ENCODE results near the gene APPBP2. TPM values are rescaled to one million over a fixed set of nuclear protein-coding genes. Genes with fewer than 3 reads are reported as not detected.
"Not testable (repeated sequence)": the region's sequence is repeated elsewhere in the genome, so short reads cannot be mapped to it uniquely, and the experiment has no call there.

The APPBP2 gene
- total RNA-seq, 1 experiment from 2014 or later: 23.7 TPM

DNA sequence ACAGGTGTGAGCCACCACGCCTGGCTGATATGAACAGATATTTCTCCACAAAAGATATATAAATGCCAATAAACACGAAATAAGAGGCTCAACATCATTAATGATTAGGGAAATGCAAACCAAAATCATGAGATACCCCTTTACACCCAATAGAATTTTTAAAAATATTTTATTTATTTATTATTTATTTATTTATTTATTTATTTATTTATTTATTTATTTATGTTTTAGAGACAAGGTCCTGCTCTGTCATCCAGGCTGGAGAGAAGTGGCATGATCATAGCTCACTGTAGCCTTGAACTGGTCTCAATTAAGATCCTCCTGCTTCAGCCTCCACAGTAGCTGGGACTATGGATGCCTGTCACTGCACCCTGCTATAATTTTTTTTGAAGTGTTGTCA is 30.8 kb downstream of the APPBP2 start:
- H3K36me3 ChIP-seq: peaks cover 75% of the 10 kb centered on the region
- no peak overlapping the region for H3K4me3 ChIP-seq
- DNase-seq: no peak
- no peak overlapping the region for H3K27ac ChIP-seq
- H3K27me3 ChIP-seq: no peaks in the 10 kb centered on the region
- peaks cover 6% of the 10 kb centered on the region; the same call in 1 of the 2 replicates for H3K9me3 ChIP-seq (replicated peaks)
- H3K4me1 ChIP-seq: no peaks in the 10 kb centered on the region

GRCh38 chr17:60493847-60494321 is 32.2 kb downstream of the APPBP2 start:
- no peak overlapping the region for H3K27ac ChIP-seq
- H3K27me3 ChIP-seq: no peaks in the 10 kb centered on the region
- H3K36me3 ChIP-seq: peaks cover 73% of the 10 kb centered on the region
- H3K4me1 ChIP-seq: no peaks in the 10 kb centered on the region
- peaks cover 6% of the 10 kb centered on the region; the same call in 1 of the 2 replicates for H3K9me3 ChIP-seq (replicated peaks)
- DNase-seq: no peak
- no peak overlapping the region for H3K4me3 ChIP-seq

DNA sequence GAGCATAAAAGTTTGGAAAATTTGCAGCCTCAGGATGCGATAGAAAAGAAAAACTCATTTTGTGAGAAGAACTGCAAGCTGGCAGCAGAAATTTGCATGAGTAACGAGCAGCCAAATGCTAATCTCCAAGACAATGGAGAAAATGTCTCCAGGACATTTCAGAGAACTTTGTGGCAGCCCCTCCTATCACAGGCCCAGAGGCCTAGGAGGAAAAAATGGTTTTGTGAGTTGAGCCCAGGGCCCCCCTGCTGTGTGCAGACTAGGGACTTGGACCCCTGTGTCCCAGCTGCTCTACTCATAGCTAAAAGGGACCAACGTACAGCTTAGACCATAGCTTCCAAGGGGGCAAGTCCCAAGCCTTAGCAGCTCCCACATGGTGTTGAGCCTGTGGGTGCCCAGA is 34.3 kb downstream of the APPBP2 start:
- H3K36me3 ChIP-seq: peaks cover 72% of the 10 kb centered on the region
- DNase-seq: no peak
- H3K9me3 ChIP-seq (replicated peaks): peaks cover 7% of the 10 kb centered on the region; the same call in 1 of the 2 replicates
- no peaks in the 10 kb centered on the region for H3K27me3 ChIP-seq
- no peak overlapping the region for H3K27ac ChIP-seq
- H3K4me3 ChIP-seq: no peak overlapping the region
- no peaks in the 10 kb centered on the region for H3K4me1 ChIP-seq

- H3K36me3 ChIP-seq: peaks cover 62% of the 10 kb centered on the region
- peaks cover 12% of the 10 kb centered on the region for H3K9me3 ChIP-seq (replicated peaks)
- not testable (repeated sequence) for H3K27me3 ChIP-seq, H3K4me3 ChIP-seq, DNase-seq, H3K27ac ChIP-seq, H3K4me1 ChIP-seq
Measured at GRCh38 chr17:60490594-60490993, 35.4 kb downstream of the APPBP2 start.

DNA sequence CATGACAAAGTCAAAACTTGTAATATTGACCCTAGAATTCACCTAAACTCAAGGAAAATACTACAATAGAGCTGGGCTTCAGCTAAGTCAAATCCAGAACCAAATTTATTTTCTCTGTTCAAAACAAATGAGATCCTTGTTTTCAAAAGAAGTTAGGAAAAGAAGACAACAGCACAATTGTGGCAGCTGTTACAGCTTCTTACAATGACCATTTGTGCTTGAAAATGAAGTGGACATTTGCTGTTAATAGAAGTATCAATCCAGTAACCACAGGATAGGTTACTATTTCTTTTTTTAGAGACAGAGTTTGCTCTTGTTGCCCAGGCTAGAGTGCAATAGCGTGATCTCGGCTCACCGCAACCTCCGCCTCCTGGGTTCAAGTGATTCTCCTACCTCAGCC is 44.4 kb downstream of the APPBP2 start:
- no peak overlapping the region for H3K4me3 ChIP-seq
- peaks cover 5% of the 10 kb centered on the region for H3K9me3 ChIP-seq (replicated peaks)
- no peaks in the 10 kb centered on the region for H3K4me1 ChIP-seq
- DNase-seq: peak in 1 of 2 experiments; percentile 21
- H3K27me3 ChIP-seq: no peaks in the 10 kb centered on the region
- H3K27ac ChIP-seq: no peak overlapping the region
- H3K36me3 ChIP-seq: no peaks in the 10 kb centered on the region; the same call in 1 of the 2 replicates

GRCh38 chr17:60473788-60474187 is 52.3 kb downstream of the APPBP2 start:
- DNase-seq: no peak
- H3K36me3 ChIP-seq: peaks cover 13% of the 10 kb centered on the region
- peaks cover 9% of the 10 kb centered on the region for H3K4me1 ChIP-seq
- H3K27ac ChIP-seq: no peak overlapping the region
- no peak overlapping the region for H3K4me3 ChIP-seq
- H3K9me3 ChIP-seq (replicated peaks): no peaks in the 10 kb centered on the region
- H3K27me3 ChIP-seq: no peaks in the 10 kb centered on the region

- Histone ChIP-seq H3K36me3 (peaks cover 22% of the 10 kb centered on the region), H3K4me1 (peaks cover 9% of the 10 kb centered on the region), H3K4me3 (no peak overlapping the region), H3K9me3 (replicated peaks) (no peaks in the 10 kb centered on the region), H3K27ac (no peak overlapping the region), H3K27me3 (no peaks in the 10 kb centered on the region)
- no peak for DNase-seq
Measured at GRCh38 chr17:60472449-60472848, 53.6 kb downstream of the APPBP2 start.

- Histone ChIP-seq H3K27ac (no peak overlapping the region), H3K9me3 (replicated peaks) (no peaks in the 10 kb centered on the region), H3K36me3 (peaks cover 23% of the 10 kb centered on the region), H3K4me3 (no peak overlapping the region), H3K4me1 (peaks cover 9% of the 10 kb centered on the region), H3K27me3 (no peaks in the 10 kb centered on the region)
- DNase-seq: no peak
Measured at GRCh38 chr17:60471451-60471850, 54.6 kb downstream of the APPBP2 start.

- Histone ChIP-seq H3K36me3 (peaks cover 28% of the 10 kb centered on the region), H3K27ac (no peak overlapping the region)
- no peak for DNase-seq
Measured at GRCh38 chr17:60468371-60468770, 57.7 kb downstream of the APPBP2 start.

DNA sequence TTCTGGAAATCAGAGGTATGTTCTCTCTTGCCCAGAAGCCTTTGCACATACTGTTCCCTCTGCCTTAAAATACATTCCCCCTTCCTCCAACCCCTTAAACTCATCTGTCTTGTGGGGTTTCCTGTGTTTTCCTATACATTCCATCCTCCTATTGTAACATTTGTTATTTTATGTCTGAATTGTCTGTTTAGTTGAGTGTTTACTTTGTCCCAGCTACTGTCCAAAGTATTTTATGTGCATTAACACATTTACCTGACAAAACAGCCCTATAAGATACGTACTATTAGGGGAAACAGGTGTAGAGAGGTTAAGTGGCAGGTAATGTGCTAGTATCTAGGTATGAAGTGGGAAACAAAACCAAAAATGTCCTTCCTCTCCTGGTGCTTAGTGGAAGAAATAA is 61.7 kb downstream of the APPBP2 start:
- Histone ChIP-seq H3K4me1 (peaks cover under 1% of the 10 kb centered on the region), H3K36me3 (peaks cover 49% of the 10 kb centered on the region), H3K27me3 (no peaks in the 10 kb centered on the region), H3K4me3 (no peak overlapping the region), H3K27ac (no peak overlapping the region), H3K9me3 (replicated peaks) (no peaks in the 10 kb centered on the region)
- DNase-seq: no peak

More at GRCh38 chr17:60468371-60468770, 57.7 kb downstream of the APPBP2 start:
- no peaks in the 10 kb centered on the region for H3K9me3 ChIP-seq (replicated peaks)
- H3K27me3 ChIP-seq: no peaks in the 10 kb centered on the region
- no peak overlapping the region for H3K4me3 ChIP-seq
- H3K4me1 ChIP-seq: peaks cover 9% of the 10 kb centered on the region

DNA sequence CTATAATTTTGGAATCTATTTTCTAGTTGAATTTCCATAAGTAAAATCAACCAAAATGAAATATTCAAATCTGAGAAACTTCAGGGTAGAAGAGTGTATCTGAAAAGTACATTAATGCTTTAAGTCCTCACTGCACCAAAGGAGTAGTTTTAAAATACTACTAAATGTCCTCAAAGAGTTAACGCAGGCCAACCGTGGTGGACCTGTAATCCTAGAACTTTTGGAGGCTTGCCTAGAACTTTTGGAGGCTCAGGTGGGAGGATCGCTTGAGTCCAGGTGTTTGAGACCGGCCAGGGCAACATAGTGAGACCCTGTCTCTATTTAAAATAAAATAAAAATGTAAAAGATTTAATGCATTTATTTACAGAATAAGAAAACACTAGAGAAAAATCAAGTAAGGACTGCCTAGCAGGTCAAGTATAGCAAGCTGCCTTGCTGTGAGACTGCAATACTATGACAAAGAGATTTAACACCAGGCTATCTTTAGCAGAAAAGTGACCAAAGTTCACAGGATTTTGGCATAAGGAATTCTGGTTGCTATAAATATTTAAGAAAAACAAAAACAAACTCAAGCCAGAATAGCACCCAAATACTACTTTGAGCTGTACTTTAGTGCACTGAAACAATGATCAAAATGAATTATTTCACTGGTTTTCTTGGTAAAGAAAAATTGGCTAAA is 62.7 kb downstream of the APPBP2 start:
- Histone ChIP-seq H3K27me3 (no peaks in the 10 kb centered on the region), H3K4me1 (no peaks in the 10 kb centered on the region), H3K9me3 (replicated peaks) (no peaks in the 10 kb centered on the region), H3K27ac (no peak overlapping the region), H3K4me3 (no peak overlapping the region), H3K36me3 (peaks cover 46% of the 10 kb centered on the region)
- no peak for DNase-seq

DNA sequence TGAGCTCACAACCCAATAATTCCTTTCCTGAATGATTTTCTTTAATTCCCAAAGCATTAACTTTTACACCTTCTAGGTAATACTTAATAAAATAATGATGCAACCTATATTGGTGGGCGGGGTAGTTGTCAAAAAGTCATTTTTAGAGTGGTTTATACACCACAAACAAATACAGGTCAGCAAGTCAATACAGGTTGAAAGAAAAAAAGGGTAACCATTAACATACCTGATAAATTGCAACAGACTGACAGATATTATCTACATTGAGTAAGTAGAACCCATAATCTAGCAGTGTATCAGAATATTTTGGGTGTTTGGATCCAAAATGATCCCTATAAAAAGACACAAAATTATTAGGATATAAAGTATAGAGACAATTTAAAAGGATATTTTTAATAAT is 64.5 kb downstream of the APPBP2 start:
- Histone ChIP-seq H3K27me3 (no peaks in the 10 kb centered on the region), H3K27ac (no peak overlapping the region), H3K9me3 (replicated peaks) (no peaks in the 10 kb centered on the region), H3K36me3 (peaks cover 54% of the 10 kb centered on the region), H3K4me1 (no peaks in the 10 kb centered on the region), H3K4me3 (no peak overlapping the region)
- no peak for DNase-seq

DNA sequence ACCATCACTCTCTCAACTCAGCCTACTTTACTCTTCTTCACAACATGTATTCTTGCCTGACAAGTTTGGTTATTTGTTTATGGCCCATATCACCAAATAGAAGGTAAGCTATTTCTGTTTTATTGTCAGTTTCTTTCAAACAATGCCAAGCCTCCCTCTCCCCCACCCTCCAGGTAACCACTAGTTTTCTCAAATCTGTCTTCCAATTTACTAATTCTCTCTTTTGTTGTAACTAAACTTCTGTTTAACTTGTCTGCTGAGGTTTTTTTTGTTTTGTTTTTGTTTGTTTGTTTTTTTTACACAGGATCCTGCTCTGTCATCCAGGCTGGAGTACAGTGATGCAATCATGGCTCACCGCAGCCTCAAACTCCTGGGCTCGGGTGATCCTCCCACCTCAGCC is 68.9 kb downstream of the APPBP2 start:
- Histone ChIP-seq H3K4me1 (no peaks in the 10 kb centered on the region), H3K36me3 (peaks cover 53% of the 10 kb centered on the region), H3K27ac (no peak overlapping the region), H3K4me3 (no peak overlapping the region), H3K9me3 (replicated peaks) (no peaks in the 10 kb centered on the region), H3K27me3 (no peaks in the 10 kb centered on the region)
- DNase-seq: no peak

GRCh38 chr17:60455378-60455777 is 70.7 kb downstream of the APPBP2 start:
- Histone ChIP-seq H3K36me3 (peaks cover 46% of the 10 kb centered on the region), H3K27me3 (no peaks in the 10 kb centered on the region), H3K4me1 (no peaks in the 10 kb centered on the region), H3K9me3 (replicated peaks) (no peaks in the 10 kb centered on the region), H3K27ac (no peak overlapping the region), H3K4me3 (no peak overlapping the region)
- DNase-seq: no peak

GRCh38 chr17:60451965-60452364 is 74.1 kb downstream of the APPBP2 start:
- no peak overlapping the region for H3K4me3 ChIP-seq
- H3K9me3 ChIP-seq (replicated peaks): no peaks in the 10 kb centered on the region
- H3K4me1 ChIP-seq: no peaks in the 10 kb centered on the region
- no peaks in the 10 kb centered on the region for H3K27me3 ChIP-seq
- H3K27ac ChIP-seq: no peak overlapping the region
- peaks cover 33% of the 10 kb centered on the region for H3K36me3 ChIP-seq
- DNase-seq: no peak

DNA sequence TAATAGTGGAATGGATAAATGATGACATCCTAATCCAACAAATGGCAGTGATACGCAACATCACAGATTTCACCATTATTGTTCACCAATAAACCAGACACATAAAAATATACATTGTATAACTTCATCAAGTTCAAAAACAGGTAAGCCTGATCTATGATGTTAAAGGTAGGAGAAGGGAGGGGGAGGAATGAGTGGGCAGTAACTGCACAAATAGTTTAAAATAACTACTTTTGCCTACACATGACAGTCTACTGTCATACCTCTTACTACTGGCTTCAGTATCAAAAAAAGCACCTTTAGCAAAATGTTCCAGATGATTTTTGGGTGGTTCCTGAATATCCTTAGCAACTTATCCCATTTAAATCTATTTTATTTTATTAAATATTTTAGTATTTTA is 75.0 kb downstream of the APPBP2 start:
- H3K27me3 ChIP-seq: no peaks in the 10 kb centered on the region
- H3K27ac ChIP-seq: no peak overlapping the region
- no peak overlapping the region for H3K4me3 ChIP-seq
- no peaks in the 10 kb centered on the region for H3K4me1 ChIP-seq
- H3K9me3 ChIP-seq (replicated peaks): no peaks in the 10 kb centered on the region
- no peak for DNase-seq
- peaks cover 31% of the 10 kb centered on the region for H3K36me3 ChIP-seq
